ENCODE results near the gene KRT78.

KRT78 gene

DNA sequence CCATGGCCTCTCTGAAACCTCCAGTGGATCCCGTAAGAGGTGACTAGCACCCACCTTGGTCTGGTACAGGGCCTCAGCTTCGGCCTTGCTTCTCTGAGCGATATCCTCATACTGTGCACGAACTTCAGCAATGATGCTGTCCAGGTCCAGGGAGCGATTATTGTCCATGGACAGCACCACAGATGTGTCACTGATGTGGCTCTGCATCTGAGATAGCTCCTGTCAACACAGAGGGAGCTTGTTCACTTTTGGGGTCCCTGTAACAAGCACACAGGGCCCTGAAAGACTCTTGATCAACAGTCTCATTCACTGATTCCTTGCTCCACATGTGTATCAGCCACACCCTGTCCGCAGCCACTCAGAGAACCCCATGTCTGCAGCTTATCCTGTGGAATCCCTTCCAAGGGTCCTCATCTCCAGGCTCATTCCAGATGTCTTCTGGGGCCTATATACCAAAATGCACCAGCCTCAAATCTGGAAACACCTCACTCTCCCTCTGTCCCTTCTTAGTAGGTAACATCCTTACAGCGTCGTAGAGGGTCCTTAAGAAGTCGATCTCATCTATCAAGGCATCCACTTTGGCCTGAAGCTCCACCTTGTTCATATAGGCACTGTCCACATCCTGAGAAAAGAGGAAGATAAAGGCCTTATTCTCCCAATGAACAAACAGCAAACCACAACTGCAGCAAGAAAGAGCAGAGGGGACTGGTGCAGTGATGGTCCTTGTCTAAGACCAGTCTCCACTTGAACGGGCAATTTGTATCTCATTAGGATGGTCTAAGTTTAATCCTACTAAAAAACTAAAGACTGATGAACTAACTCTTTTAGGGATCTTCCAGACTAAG, 56.4 kb downstream of the KRT78 start:
- DNase-seq (ENCODE audit: low read depth) = no peak
- TF ChIP-seq, protein P1, sequence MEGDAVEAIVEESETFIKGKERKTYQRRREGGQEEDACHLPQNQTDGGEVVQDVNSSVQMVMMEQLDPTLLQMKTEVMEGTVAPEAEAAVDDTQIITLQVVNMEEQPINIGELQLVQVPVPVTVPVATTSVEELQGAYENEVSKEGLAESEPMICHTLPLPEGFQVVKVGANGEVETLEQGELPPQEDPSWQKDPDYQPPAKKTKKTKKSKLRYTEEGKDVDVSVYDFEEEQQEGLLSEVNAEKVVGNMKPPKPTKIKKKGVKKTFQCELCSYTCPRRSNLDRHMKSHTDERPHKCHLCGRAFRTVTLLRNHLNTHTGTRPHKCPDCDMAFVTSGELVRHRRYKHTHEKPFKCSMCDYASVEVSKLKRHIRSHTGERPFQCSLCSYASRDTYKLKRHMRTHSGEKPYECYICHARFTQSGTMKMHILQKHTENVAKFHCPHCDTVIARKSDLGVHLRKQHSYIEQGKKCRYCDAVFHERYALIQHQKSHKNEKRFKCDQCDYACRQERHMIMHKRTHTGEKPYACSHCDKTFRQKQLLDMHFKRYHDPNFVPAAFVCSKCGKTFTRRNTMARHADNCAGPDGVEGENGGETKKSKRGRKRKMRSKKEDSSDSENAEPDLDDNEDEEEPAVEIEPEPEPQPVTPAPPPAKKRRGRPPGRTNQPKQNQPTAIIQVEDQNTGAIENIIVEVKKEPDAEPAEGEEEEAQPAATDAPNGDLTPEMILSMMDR (IDR thresholded peaks at IDR 0.05; ENCODE audit: insufficient read depth, low read depth, low read length, missing control alignments) = no peak
- H3K4me3 ChIP-seq (ENCODE audit: low read length) = no peak overlapping the region

DNA sequence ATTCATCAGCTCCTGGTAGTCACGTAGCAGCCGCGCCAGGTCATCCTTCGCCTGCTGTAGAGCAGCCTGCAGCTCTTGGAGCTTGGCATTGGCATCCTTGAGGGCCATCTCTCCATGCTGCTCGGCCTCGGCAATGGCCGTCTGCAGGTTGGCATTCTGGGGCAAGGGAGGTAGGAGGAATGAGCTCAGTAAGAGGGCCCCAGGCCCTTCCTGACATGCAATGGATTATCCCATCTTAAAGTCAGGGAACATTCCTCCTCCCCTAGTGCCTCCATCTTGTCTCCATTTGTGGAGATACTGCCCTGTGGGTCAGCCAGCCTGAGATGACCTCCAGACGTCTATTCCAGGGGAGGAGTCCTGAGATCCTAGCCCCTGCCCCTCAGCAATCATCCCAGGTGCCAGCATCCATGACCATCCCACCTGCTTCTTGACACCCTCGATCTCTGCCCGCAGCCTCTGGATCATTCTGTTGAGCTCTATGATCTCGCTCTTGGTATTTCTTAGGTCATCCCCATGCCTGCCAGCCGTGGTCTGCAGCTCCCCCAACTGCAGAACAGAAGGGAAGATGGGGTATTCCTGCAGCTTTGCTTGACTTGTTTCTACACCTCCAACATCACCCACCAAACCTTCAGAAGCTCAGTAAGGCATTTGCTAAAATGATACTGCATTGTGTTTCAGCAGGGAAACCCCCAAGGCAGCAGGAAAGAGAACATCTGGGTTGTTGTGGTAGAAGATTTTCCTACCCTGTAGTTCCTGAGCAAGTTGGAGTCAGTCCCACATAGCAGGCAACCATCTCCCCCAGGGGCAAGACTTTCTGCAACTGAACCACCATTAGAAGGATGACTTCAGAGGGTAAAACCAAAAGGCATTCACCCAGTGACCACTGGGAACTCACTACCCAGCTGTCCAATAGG, 57.3 kb downstream of the KRT78 start:
- TF ChIP-seq, protein P1 (IDR thresholded peaks at IDR 0.05; ENCODE audit: insufficient read depth, low read depth, low read length, missing control alignments) = no peak
- DNase-seq (ENCODE audit: low read depth) = no peak
- no peak overlapping the region for H3K4me3 ChIP-seq (ENCODE audit: low read length)

DNA sequence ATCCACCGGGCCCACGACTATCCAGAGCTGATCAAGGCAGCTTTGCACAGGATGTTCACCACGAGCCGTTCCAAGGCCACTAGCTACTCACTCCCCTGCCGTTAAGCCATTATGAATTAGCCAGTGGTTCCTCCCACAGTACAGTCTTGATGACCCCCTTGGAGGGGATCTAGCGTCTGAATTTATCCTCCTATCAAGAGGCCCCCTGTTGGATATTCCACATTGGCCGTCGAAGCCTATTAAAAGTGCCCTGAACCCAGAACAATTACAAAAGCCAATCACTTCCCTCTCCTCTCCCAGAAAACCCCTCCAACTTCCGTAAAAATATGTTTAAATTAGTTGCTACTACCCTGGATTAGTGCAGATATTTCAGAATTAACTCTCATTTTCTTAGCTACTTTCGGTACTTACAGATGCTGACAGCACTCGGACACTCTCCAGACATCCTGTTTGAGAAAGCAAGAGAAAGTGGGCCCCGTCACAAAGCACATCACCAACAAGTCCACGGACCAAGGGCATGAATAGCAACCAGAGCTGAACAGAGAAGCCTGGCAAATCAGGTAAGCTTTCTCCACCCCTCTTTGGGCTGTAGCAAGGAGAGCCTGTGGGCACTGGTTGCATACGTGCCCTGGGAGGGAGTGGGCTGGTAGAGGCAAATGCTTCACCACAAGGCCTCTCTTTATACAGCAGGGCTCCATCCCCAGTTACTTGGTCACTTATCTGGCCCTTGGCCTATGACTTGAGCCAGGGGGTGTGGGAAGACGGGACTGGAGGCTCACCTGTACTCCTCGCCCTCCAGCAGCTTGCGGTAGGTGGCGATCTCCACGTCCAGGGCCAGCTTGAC, 58.1 kb downstream of the KRT78 start:
- TF ChIP-seq, protein P1 (IDR thresholded peaks at IDR 0.05; ENCODE audit: insufficient read depth, low read depth, low read length, missing control alignments) = no peak
- DNase-seq (ENCODE audit: low read depth) = no peak
- no peak overlapping the region for H3K4me3 ChIP-seq (ENCODE audit: low read length)

DNA sequence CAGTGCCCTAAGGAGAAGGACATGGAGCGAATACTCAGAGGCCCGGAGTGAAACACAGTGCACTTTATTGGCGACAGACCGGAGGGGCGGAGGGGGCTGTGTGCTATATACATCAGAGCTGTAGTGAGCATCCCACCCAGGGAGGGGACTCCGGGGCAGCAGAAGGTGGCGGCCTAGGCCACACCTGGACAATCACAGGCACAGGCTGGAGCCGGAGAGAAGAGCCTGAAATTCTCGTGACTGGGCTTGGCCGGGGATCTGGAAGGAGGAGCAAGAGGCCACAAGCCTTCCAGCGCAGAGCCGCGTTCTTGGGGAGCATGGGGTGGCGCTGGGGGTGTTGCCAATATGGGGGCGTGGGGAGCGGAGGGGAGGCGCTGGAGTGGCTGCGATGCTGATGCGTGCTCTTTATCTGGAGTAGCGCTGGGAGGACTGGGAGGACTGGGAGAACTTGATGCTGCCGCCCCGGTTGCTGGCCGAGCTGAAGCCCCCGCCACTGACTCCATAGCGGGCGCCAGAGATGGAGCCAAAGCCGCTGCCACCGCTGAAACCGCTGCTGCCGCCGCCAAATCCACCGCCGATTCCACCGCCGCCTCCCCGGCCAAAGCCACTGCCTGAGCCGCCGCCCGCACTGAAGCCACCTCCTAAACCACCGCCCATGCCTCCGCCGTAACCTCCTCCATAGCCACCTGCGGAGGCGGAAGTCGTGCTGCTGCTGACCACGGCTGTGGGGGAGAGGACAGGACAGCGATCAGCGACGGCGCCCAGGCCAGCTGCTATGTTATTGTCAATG, 59.0 kb downstream of the KRT78 start:
- H3K4me3 ChIP-seq (ENCODE audit: low read length) = no peak overlapping the region
- TF ChIP-seq, protein P1 (IDR thresholded peaks at IDR 0.05; ENCODE audit: insufficient read depth, low read depth, low read length, missing control alignments) = no peak
- DNase-seq (ENCODE audit: low read depth) = no peak

DNA sequence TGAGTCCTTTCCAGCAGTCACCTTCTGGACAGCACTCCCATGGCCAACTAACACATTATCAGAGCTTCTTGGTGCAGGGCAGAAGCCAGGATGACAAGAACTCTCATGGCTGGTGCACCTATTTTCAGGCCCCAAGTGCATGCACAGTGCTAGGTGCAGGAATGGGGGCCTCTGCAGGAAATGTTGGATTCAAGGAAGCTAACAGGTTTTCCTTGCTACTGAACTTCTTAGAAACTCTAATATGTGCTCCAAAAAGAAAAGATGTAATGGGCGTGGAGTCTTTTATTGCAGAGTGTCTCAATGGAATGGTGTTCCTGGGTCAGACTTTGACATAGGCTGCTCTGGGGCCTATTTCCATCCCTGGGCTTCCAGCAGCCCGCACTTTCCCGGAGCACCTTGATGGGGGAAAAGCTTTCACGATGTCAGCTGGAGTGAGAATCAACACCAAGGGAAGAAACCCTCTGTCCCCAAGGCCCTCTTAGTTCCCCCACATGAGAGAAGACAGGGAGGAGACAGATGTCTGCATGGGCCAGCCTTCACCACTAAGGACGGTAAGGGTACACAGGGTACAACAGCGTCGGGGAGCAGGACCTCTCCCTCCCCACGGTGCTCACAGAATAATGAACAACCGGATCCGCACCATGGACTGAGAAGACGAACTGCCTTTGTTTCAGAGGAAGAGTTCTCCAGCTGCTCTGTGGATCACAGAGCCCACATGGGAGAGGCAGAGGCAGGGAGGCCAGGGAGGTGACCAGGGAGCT, 59.7 kb downstream of the KRT78 start:
- TF ChIP-seq, protein P1 (IDR thresholded peaks at IDR 0.05; ENCODE audit: insufficient read depth, low read depth, low read length, missing control alignments) = no peak
- DNase-seq (ENCODE audit: low read depth) = no peak
- H3K4me3 ChIP-seq (ENCODE audit: low read length) = no peak overlapping the region

Data from epithelial cell of esophagus (primary cell).